HG02885 (cell line): ENCODE data around the gene CHST11.
A peak's percentile ranks its signal among the peaks of the same experiment; 100 is the strongest.

ENCODE experiments used
- ATAC-seq: cut with Tn5 transposase; IDR thresholded peaks from one replicate; pipeline ENCODE4 v1.9.1; 2021; ENCODE audit warnings: mild to moderate bottlenecking; ENCODE audit not compliant: unreplicated experiment, poor library complexity

CHST11 gene

GRCh38 chr12:104596134-104596799 is 139.5 kb downstream of the CHST11 start:
- no peak for ATAC-seq

GRCh38 chr12:104596898-104597843 is 140.4 kb downstream of the CHST11 start:
- no peak for ATAC-seq

GRCh38 chr12:104598342-104599271 is 141.9 kb downstream of the CHST11 start:
- no peak for ATAC-seq

- ATAC-seq = no peak
Measured at GRCh38 chr12:104599272-104600035, 142.7 kb downstream of the CHST11 start.

- ATAC-seq = no peak
Measured at GRCh38 chr12:104600036-104600712, 143.4 kb downstream of the CHST11 start.

GRCh38 chr12:104600790-104601739 is 144.3 kb downstream of the CHST11 start:
- no peak for ATAC-seq

- no peak for ATAC-seq
Measured at GRCh38 chr12:104602406-104602805, 145.7 kb downstream of the CHST11 start.

GRCh38 chr12:104602896-104603295 is 146.1 kb downstream of the CHST11 start:
- ATAC-seq = no peak

- no peak for ATAC-seq
Measured at GRCh38 chr12:104603545-104603973, 146.8 kb downstream of the CHST11 start.

- peak; percentile 80 for ATAC-seq
Measured at GRCh38 chr12:104604070-104604994, 147.6 kb downstream of the CHST11 start.

GRCh38 chr12:104604995-104605675 is 148.4 kb downstream of the CHST11 start:
- no peak for ATAC-seq

GRCh38 chr12:104605685-104606084 is 148.9 kb downstream of the CHST11 start:
- no peak for ATAC-seq

- ATAC-seq = no peak
Measured at GRCh38 chr12:104608998-104609397, 152.2 kb downstream of the CHST11 start.

- ATAC-seq = no peak
Measured at GRCh38 chr12:104609445-104609844, 152.7 kb downstream of the CHST11 start.

- ATAC-seq = no peak
Measured at GRCh38 chr12:104610513-104611235, 153.9 kb downstream of the CHST11 start.

- no peak for ATAC-seq
Measured at GRCh38 chr12:104611671-104612070, 154.9 kb downstream of the CHST11 start.
